Measurements from ENCODE around the gene CARTPT. TPM values are rescaled to one million over a fixed set of nuclear protein-coding genes. Genes with fewer than 3 reads are reported as not detected.

CARTPT gene
- not detected in 2 replicates for total RNA-seq (2014; rRNA removed; shearing (Covaris generic))

- DNase-seq (ENCODE audit: low spot score) = no peak
These were observed at the start of gene CARTPT for GRCh38 chr5:71719063-71719964. Gene CARTPT (plus strand): TSS chr5:71719275. CDS start chr5:71719294, 19 bp downstream.

GRCh38 chr5:71677977-71678376 lies 41.1 kb upstream of the CARTPT start:
- DNase-seq (ENCODE audit: low spot score) = no peak

- no peak for DNase-seq (ENCODE audit: low spot score)
These were observed 39.4 kb upstream of the CARTPT start for GRCh38 chr5:71679714-71680113.

- no peak for DNase-seq (ENCODE audit: low spot score)
These were observed 38.6 kb upstream of the CARTPT start for GRCh38 chr5:71680510-71680909.

- no peak for DNase-seq (ENCODE audit: low spot score)
These were observed 37.8 kb upstream of the CARTPT start for GRCh38 chr5:71681296-71681695.

- DNase-seq (ENCODE audit: low spot score) = no peak
These were observed 34.8 kb upstream of the CARTPT start for GRCh38 chr5:71684309-71684708.

GRCh38 chr5:71693828-71694427 lies 25.1 kb upstream of the CARTPT start:
- no peak for DNase-seq (ENCODE audit: low spot score)

GRCh38 chr5:71695071-71695470 lies 24.0 kb upstream of the CARTPT start:
- DNase-seq (ENCODE audit: low spot score) = no peak

GRCh38 chr5:71695595-71695994 lies 23.5 kb upstream of the CARTPT start:
- no peak for DNase-seq (ENCODE audit: low spot score)

- DNase-seq (ENCODE audit: low spot score) = no peak
These were observed 21.1 kb upstream of the CARTPT start for GRCh38 chr5:71697967-71698366.

GRCh38 chr5:71699233-71699632 lies 19.8 kb upstream of the CARTPT start:
- no peak for DNase-seq (ENCODE audit: low spot score)

- no peak for DNase-seq (ENCODE audit: low spot score)
These were observed 19.3 kb upstream of the CARTPT start for GRCh38 chr5:71699751-71700150.

GRCh38 chr5:71700803-71701202 lies 18.3 kb upstream of the CARTPT start:
- no peak for DNase-seq (ENCODE audit: low spot score)

- no peak for DNase-seq (ENCODE audit: low spot score)
These were observed 17.7 kb upstream of the CARTPT start for GRCh38 chr5:71701407-71701806.

GRCh38 chr5:71703941-71704340 lies 15.1 kb upstream of the CARTPT start:
- no peak for DNase-seq (ENCODE audit: low spot score)

- DNase-seq (ENCODE audit: low spot score) = no peak
These were observed 13.7 kb upstream of the CARTPT start for GRCh38 chr5:71705421-71705820.

- no peak for DNase-seq (ENCODE audit: low spot score)
These were observed 12.2 kb upstream of the CARTPT start for GRCh38 chr5:71706906-71707305.

GRCh38 chr5:71711610-71712009 lies 7.5 kb upstream of the CARTPT start:
- DNase-seq (ENCODE audit: low spot score) = no peak

GRCh38 chr5:71714911-71715310 lies 4.2 kb upstream of the CARTPT start:
- no peak for DNase-seq (ENCODE audit: low spot score)

- DNase-seq (ENCODE audit: low spot score) = no peak
These were observed 8.9 kb downstream of the CARTPT start for GRCh38 chr5:71727978-71728377.

- DNase-seq (ENCODE audit: low spot score) = no peak
These were observed 11.9 kb downstream of the CARTPT start for GRCh38 chr5:71731015-71731414.

GRCh38 chr5:71732011-71732410 lies 12.9 kb downstream of the CARTPT start:
- DNase-seq (ENCODE audit: low spot score) = no peak

GRCh38 chr5:71734141-71734540 lies 15.1 kb downstream of the CARTPT start:
- no peak for DNase-seq (ENCODE audit: low spot score)
